GM19324 (cell line): ENCODE results near the gene TNFSF8.

Source experiments
- ATAC-seq: cut with Tn5 transposase; IDR thresholded peaks from one replicate; pipeline ENCODE4 v1.9.1; 2021; ENCODE audit warnings: mild to moderate bottlenecking, moderate library complexity; ENCODE audit not compliant: unreplicated experiment, low FRiP score

Gene TNFSF8

GRCh38 chr9:114930056-114930812 lies at the start of gene TNFSF8:
Gene TNFSF8, minus strand, starts transcription at chr9:114930591. Its CDS starts 288 bp downstream, at chr9:114930303.
- no peak for ATAC-seq

- ATAC-seq: no peak
Measured at GRCh38 chr9:114973216-114973615, 42.8 kb upstream of the TNFSF8 start.

GRCh38 chr9:114972510-114973136 lies 42.2 kb upstream of the TNFSF8 start:
- ATAC-seq: no peak

- ATAC-seq: no peak
Measured at GRCh38 chr9:114969269-114969668, 38.9 kb upstream of the TNFSF8 start.

GRCh38 chr9:114968671-114969070 lies 38.3 kb upstream of the TNFSF8 start:
- no peak for ATAC-seq

GRCh38 chr9:114965564-114965963 lies 35.2 kb upstream of the TNFSF8 start:
- no peak for ATAC-seq

- no peak for ATAC-seq
Measured at GRCh38 chr9:114962809-114963208, 32.4 kb upstream of the TNFSF8 start.

GRCh38 chr9:114960276-114960675 lies 29.9 kb upstream of the TNFSF8 start:
- ATAC-seq: no peak

- ATAC-seq: no peak
Measured at GRCh38 chr9:114958844-114959235, 28.4 kb upstream of the TNFSF8 start.

- ATAC-seq: no peak
Measured at GRCh38 chr9:114958021-114958843, 27.8 kb upstream of the TNFSF8 start.

- ATAC-seq: no peak
Measured at GRCh38 chr9:114957558-114957957, 27.2 kb upstream of the TNFSF8 start.

GRCh38 chr9:114954956-114955582 lies 24.7 kb upstream of the TNFSF8 start:
- ATAC-seq: no peak

- ATAC-seq: no peak
Measured at GRCh38 chr9:114953959-114954358, 23.6 kb upstream of the TNFSF8 start.

- ATAC-seq: no peak
Measured at GRCh38 chr9:114953046-114953445, 22.7 kb upstream of the TNFSF8 start.

GRCh38 chr9:114950761-114951160 lies 20.4 kb upstream of the TNFSF8 start:
- no peak for ATAC-seq

GRCh38 chr9:114947058-114947457 lies 16.7 kb upstream of the TNFSF8 start:
- ATAC-seq: no peak

GRCh38 chr9:114945616-114946412 lies 15.4 kb upstream of the TNFSF8 start:
- no peak for ATAC-seq

GRCh38 chr9:114941376-114941775 lies 11.0 kb upstream of the TNFSF8 start:
- no peak for ATAC-seq

- no peak for ATAC-seq
Measured at GRCh38 chr9:114938687-114939575, 8.5 kb upstream of the TNFSF8 start.
